C4-2B (cell line): ENCODE data around the gene ATP13A2.

Source experiments
- CTCF ChIP-seq: fragments of 450-650 bp; conservative IDR thresholded peaks from 2 replicates; pipeline ENCODE4 v1.5.1; 2017; ENCODE audit warnings: mild to moderate bottlenecking
- ZFX ChIP-seq: fragments of 450-650 bp; IDR thresholded peaks from 2 replicates; pipeline ENCODE4 v1.6.1; 2017

GRCh38 chr1:17005365-17005740 is 6.4 kb downstream of the ATP13A2 start:
- no peak for TF ChIP-seq CTCF
- TF ChIP-seq ZFX: no peak
